Thoracic aorta (tissue), 2 donors: ENCODE measurements around the gene SPECC1L. TPM values are rescaled to one million over a fixed set of nuclear protein-coding genes. Genes with fewer than 3 reads are reported as not detected.
A peak's percentile ranks its signal among the peaks of the same experiment; 100 is the strongest.
"Not testable (repeated sequence)": the region's sequence is repeated elsewhere in the genome, so short reads cannot be mapped to it uniquely, and the experiment has no call there.

ENCODE experiments used
- ATAC-seq: fragments of 150-250 bp; one replicate; pipeline ENCODE4 v1.8.0; 2017; ENCODE audit warnings: low read depth; ENCODE audit not compliant: insufficient number of reproducible peaks, low FRiP score
- DNase-seq: peaks from one replicate; pipeline ENCODE4 v3.0.0-alpha.2; 2020; ENCODE audit warnings: low spot score
- H3K27ac ChIP-seq, 2 donors: fragments of 200-600 bp; sonication (generic); 1 replicate in 1 of 2; 2 replicates in 1 of 2; pipeline ENCODE4 v1.5.1; 2016; ENCODE audit warnings: mild to moderate bottlenecking in 2 of 2, moderate library complexity in 2 of 2
- H3K27me3 ChIP-seq: fragments of 200-600 bp; sonication (generic); replicated peaks from 2 replicates; pipeline ENCODE4 v1.6.0; 2016; ENCODE audit warnings: mild to moderate bottlenecking; ENCODE audit not compliant: insufficient read depth
- H3K36me3 ChIP-seq: fragments of 200-600 bp; sonication (generic); one replicate; pipeline ENCODE4 v1.5.1; 2016
- H3K4me1 ChIP-seq, 2 donors: fragments of 200-600 bp; sonication (generic); 1 replicate in 1 of 2; 2 replicates in 1 of 2; pipeline versions ENCODE4 v1.5.1 to v1.6.0; 2016; ENCODE audit warnings: low read depth in 2 of 2, mild to moderate bottlenecking in 1 of 2; ENCODE audit not compliant: control insufficient read depth in 1 of 2
- H3K4me3 ChIP-seq: fragments of 200-600 bp; sonication (generic); 2 replicates; pipeline ENCODE4 v1.5.1; 2016; ENCODE audit warnings: mild to moderate bottlenecking
- H3K9me3 ChIP-seq: fragments of 200-600 bp; sonication (generic); 2 replicates; pipeline ENCODE4 v1.5.1; 2016
- CTCF ChIP-seq: fragments of 200-600 bp; sonication (generic); IDR thresholded peaks from one replicate; pipeline ENCODE4 v1.5.1; 2019; ENCODE audit warnings: antibody characterized with exemption
- total RNA-seq, 2 donors: library from RNA; depleted of rRNA; stranded (reverse); fragments of >200 nt; gene quantifications; one replicate each; pipeline versions ENCODE4 v1.1.0 to v1.2.3, GENCODE V29; 2016

SPECC1L gene
- total RNA-seq, 2 donors from 2014 or later = 49.4 to 50.0 TPM

- no peak for TF ChIP-seq CTCF
- DNase-seq = no peak
- ATAC-seq = no peak
- Histone ChIP-seq H3K9me3 (no peaks in the 10 kb centered on the region), H3K4me3 (no peak overlapping the region), H3K27me3 (no peaks in the 10 kb centered on the region), H3K4me1 (no peaks in the 10 kb centered on the region), H3K27ac (no peak overlapping the region), H3K36me3 (no peaks in the 10 kb centered on the region)
Observed at GRCh38 chr22:24235315-24235714, 35.3 kb upstream of the SPECC1L start.

- DNase-seq (no peak), ATAC-seq (no peak)
- Histone ChIP-seq H3K9me3 (no peaks in the 10 kb centered on the region), H3K27ac (no peak overlapping the region), H3K4me1 (no peaks in the 10 kb centered on the region), H3K36me3 (no peaks in the 10 kb centered on the region), H3K4me3 (no peak overlapping the region), H3K27me3 (no peaks in the 10 kb centered on the region)
- TF ChIP-seq CTCF = no peak
Observed at GRCh38 chr22:24236656-24237055, 34.0 kb upstream of the SPECC1L start.

- not testable (repeated sequence) for H3K4me3 ChIP-seq, H3K27ac ChIP-seq, H3K27me3 ChIP-seq, H3K9me3 ChIP-seq, ATAC-seq, H3K36me3 ChIP-seq, DNase-seq, H3K4me1 ChIP-seq
Observed at GRCh38 chr22:24238101-24238694, 32.4 kb upstream of the SPECC1L start.

GRCh38 chr22:24240381-24240780 is 30.2 kb upstream of the SPECC1L start:
- no peak for ATAC-seq
- H3K4me1 ChIP-seq = peaks cover 14 to 22% of the 10 kb centered on the region in 2 donors
- TF ChIP-seq CTCF = no peak
- no peak overlapping the region for H3K4me3 ChIP-seq
- H3K27me3 ChIP-seq = no peaks in the 10 kb centered on the region
- no peak overlapping the region for H3K27ac ChIP-seq
- no peaks in the 10 kb centered on the region for H3K9me3 ChIP-seq
- no peaks in the 10 kb centered on the region for H3K36me3 ChIP-seq
- no peak for DNase-seq

GRCh38 chr22:24240985-24241692 is 29.5 kb upstream of the SPECC1L start:
- not testable (repeated sequence) for H3K9me3 ChIP-seq, ATAC-seq, DNase-seq, H3K36me3 ChIP-seq, H3K27ac ChIP-seq, H3K27me3 ChIP-seq, H3K4me3 ChIP-seq
- peaks cover 19 to 30% of the 10 kb centered on the region in 2 donors for H3K4me1 ChIP-seq

- H3K27ac ChIP-seq, H3K27me3 ChIP-seq, H3K36me3 ChIP-seq, ATAC-seq, DNase-seq, H3K9me3 ChIP-seq: not testable (repeated sequence)
- Histone ChIP-seq H3K4me3 (peak overlapping the region; percentile 36), H3K4me1 (peaks cover 30 to 46% of the 10 kb centered on the region in 2 donors)
Observed at GRCh38 chr22:24243417-24243816, 27.2 kb upstream of the SPECC1L start.
